Stimulated activated naive CD8-positive, alpha-beta T cell treated with anti-CD3 and anti-CD28 coated beads, Interleukin-15, amount 100 ng/mL, for 72 hours (primary cell): Measurements from ENCODE around the gene NSDHL.
"Not testable (repeated sequence)": the region's sequence is repeated elsewhere in the genome, so short reads cannot be mapped to it uniquely, and the experiment has no call there.

ENCODE experiments used
- ATAC-seq: fragments of 150-1000 bp; cut with Tn5 transposase; 2 replicates; pipeline ENCODE4 v1.10.0; 2021; ENCODE audit warnings: mild to moderate bottlenecking, moderate library complexity
- DNase-seq, 2 donors: peaks; one replicate each; pipeline ENCODE4 v3.0.0; 2021 to 2022
- H3K27ac Mint-ChIP-seq, 2 donors: one replicate each; pipeline ENCODE4 v1.8.0; 2022; ENCODE audit warnings: mild to moderate bottlenecking in 2 of 2, mixed read lengths in 2 of 2, moderate library complexity in 2 of 2
- H3K27me3 Mint-ChIP-seq: one replicate; pipeline ENCODE4 v1.8.0; 2022; ENCODE audit warnings: mixed read lengths
- H3K4me1 Mint-ChIP-seq: one replicate; pipeline ENCODE4 v1.8.0; 2022; ENCODE audit warnings: mild to moderate bottlenecking, mixed read lengths
- H3K4me3 Mint-ChIP-seq, 2 donors: one replicate each; pipeline ENCODE4 v1.8.0; 2022; ENCODE audit warnings: mild to moderate bottlenecking in 2 of 2, mixed read lengths in 2 of 2, moderate library complexity in 1 of 2
- H3K9me3 Mint-ChIP-seq, 2 donors: one replicate each; pipeline ENCODE4 v1.8.0; 2022; ENCODE audit warnings: mixed read lengths in 2 of 2

Gene NSDHL

DNA sequence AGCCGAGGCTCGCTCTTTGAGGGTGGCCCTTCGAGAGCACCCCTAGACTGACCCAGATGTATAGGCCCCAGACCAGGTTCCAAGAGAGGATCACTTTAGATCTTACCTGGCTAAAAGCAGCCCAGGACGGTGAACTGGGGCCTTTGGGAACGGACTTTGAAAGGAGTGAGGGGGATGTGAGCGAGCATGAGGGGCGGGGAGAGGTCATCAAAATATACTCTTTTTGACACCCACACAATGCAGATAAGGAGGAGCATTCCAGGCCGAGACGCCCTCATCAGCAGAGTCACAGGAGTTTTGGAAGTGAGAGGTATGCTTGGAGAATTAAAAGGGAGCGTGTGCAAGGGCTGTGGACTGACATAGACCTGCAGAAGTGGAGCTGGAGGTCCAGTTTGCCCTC is 528 bp downstream of the NSDHL start:
- H3K27me3 Mint-ChIP-seq = no peaks in the 10 kb centered on the region
- peak overlapping the region; percentile 96 to 97 for H3K4me3 Mint-ChIP-seq
- H3K9me3 Mint-ChIP-seq = no peaks in the 10 kb centered on the region
- no peak for DNase-seq
- peaks cover 33% of the 10 kb centered on the region for H3K4me1 Mint-ChIP-seq
- ATAC-seq = no peak
- H3K27ac Mint-ChIP-seq = peak overlapping the region; percentile 94 to 98

DNA sequence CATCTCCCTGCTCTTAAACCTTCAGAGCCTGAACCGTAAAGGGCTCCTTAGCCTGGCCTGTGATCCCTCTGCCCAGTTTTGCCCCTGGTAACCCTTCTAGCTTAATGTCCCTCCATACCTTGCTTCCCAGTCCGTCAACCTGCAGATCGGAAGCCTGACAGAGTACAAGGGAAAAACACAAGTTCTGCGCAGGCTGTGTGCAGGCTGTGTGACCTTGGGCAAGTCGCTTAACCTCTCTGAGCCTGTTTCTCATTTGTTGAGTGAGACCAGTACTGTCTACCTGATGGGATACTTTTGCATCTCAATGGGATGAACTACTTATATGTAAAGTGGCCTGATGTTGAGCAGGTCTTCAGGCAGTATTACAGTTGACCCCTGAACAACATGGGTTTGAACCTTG is 1.7 kb downstream of the NSDHL start:
- H3K27ac Mint-ChIP-seq = no peak overlapping the region
- peaks cover 33% of the 10 kb centered on the region for H3K4me1 Mint-ChIP-seq
- no peak for DNase-seq
- no peaks in the 10 kb centered on the region for H3K27me3 Mint-ChIP-seq
- H3K4me3 Mint-ChIP-seq = peak overlapping the region; percentile 96 to 97
- H3K9me3 Mint-ChIP-seq = no peaks in the 10 kb centered on the region
- no peak for ATAC-seq

GRCh38 chrX:152833378-152833777 is 2.5 kb downstream of the NSDHL start:
- ATAC-seq = no peak
- Mint-ChIP-seq H3K9me3 (no peaks in the 10 kb centered on the region), H3K27me3 (no peaks in the 10 kb centered on the region), H3K4me3 (no peak overlapping the region), H3K27ac (no peak overlapping the region), H3K4me1 (peaks cover 39% of the 10 kb centered on the region)
- no peak for DNase-seq

DNA sequence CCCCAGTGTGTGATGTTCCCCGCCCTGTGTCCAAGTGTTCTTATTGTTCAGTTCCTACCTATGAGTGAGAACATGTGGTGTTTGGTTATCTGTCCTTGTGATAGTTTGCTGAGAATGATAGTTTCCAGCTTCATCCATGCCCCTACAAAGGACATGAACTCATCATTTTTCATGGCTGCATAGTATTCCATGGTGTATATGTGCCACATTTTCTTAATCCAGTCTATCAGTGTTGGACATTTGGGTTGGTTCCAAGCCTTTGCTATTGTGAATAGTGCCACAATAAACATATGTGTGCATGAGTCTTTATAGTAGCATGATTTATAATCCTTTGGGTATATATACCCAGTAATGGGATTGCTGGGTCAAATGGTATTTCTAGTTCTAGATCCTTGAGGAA is 4.6 kb downstream of the NSDHL start:
- peaks cover 47% of the 10 kb centered on the region for H3K4me1 Mint-ChIP-seq
- H3K27me3 Mint-ChIP-seq, H3K27ac Mint-ChIP-seq, H3K9me3 Mint-ChIP-seq, H3K4me3 Mint-ChIP-seq, ATAC-seq, DNase-seq: not testable (repeated sequence)

DNA sequence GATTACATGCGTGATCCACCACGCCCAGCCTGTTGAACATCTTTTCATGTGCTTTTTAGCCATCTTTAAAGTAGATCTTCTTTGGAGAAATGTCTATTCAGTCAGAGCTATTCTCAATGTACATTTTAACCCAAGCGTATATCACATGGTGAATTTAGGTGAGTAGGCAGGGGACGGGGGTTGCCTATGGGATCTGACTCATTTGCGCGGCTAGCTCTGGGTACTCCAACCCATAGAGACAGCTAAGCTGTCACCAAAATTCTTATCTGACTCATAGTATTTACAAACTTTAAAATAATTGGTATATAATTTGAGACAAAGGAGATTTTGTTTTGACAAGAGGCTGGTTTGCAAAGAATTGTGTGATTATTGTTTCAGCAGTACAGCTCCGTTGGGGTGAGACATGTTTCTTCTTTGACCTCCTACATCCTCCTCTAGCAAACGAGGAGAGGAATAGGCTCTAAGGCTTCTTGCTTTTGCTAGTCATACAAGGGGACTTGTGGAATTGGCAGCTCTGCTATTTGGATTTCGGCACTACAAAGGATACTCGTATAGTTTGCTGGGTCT is 12.0 kb downstream of the NSDHL start:
- Mint-ChIP-seq H3K4me1 (peaks cover 19% of the 10 kb centered on the region), H3K27me3 (no peaks in the 10 kb centered on the region)

DNA sequence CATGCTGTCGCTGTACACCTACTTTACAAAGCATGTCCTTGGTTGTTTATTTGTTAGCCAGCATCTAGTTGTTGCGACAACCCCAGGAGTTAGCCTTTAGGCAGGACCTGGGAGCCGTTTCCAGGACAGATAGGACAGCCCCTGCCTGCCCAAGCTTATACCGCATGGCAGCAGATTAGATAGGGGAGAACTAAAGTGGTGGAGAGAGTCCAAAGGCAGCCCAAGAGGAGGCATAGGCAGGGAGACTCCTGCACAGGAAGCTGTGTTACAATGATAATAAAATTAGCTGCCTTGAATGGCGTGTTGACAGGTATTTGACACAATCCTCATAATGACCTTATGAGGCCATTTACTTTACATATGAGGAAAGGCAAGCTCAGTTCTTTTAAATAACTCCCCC is 13.0 kb downstream of the NSDHL start:
- no peak for ATAC-seq
- peaks cover 9% of the 10 kb centered on the region for H3K4me1 Mint-ChIP-seq
- H3K4me3 Mint-ChIP-seq = no peak overlapping the region

More for the DNA sequence above, 12.0 kb downstream of the NSDHL start:
- Mint-ChIP-seq H3K4me3 (no peak overlapping the region), H3K27ac (no peak overlapping the region), H3K9me3 (no peaks in the 10 kb centered on the region)
- no peak for ATAC-seq
- DNase-seq = no peak

DNA sequence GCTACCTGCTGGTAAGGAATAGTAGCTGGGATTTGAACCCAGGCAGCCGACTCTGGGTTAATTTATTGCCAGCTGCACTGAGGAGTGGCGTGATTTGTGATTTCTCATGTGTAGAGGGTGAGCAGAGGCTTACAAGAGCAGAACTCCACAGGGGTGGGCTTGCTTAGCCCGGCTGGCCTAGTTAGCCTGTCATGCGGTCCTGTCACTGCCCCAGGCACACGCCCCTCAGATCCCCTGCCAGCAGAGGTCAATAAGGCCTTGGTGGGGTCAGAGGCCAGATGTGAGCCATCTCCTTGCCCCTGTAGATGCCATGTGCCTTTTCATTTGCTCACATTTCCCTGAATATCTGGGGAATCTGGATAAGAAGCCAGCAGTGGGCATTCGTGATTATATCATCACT is 13.4 kb downstream of the NSDHL start:
- H3K4me1 Mint-ChIP-seq = peaks cover 6% of the 10 kb centered on the region
- no peaks in the 10 kb centered on the region for H3K27me3 Mint-ChIP-seq
- ATAC-seq = no peak
- no peaks in the 10 kb centered on the region for H3K9me3 Mint-ChIP-seq
- H3K4me3 Mint-ChIP-seq = no peak overlapping the region
- no peak for DNase-seq
- no peak overlapping the region for H3K27ac Mint-ChIP-seq

More for the DNA sequence above, 13.0 kb downstream of the NSDHL start:
- Mint-ChIP-seq H3K27me3 (no peaks in the 10 kb centered on the region), H3K9me3 (no peaks in the 10 kb centered on the region), H3K27ac (no peak overlapping the region)
- DNase-seq = no peak

DNA sequence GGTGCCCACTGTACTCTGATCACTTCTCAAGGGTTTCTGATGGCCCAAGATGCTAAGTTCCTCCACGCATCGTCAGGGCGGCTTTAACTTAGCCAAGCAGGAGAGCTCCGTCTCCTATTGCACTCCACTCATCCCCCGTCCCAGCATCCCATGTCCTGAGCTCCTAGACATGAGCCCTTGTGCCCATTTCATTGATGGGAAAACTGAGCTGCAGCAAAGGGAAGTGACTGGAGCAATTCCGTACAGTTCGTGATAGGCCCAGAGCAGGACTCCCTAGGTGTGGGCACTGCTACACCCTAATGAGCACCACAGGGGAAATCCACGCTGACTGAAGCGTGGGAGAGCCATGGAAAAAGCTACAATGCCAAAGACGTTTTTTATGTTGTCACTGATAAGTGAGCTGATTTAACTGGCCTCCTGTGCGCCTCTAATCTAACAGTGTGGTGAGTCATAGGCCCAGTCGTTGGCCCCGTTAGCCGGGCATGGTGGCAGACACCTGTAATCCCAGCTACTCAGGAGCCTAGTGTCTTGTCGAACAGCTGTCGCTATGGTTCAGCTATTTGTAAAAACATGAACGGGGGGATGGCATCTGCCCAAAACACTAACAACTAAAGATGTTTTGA is 14.9 kb downstream of the NSDHL start:
- Mint-ChIP-seq H3K9me3 (no peaks in the 10 kb centered on the region), H3K27me3 (no peaks in the 10 kb centered on the region), H3K4me3 (no peak overlapping the region), H3K4me1 (no peaks in the 10 kb centered on the region), H3K27ac (no peak overlapping the region)
- no peak for ATAC-seq
- no peak for DNase-seq

- H3K4me3 Mint-ChIP-seq = no peak overlapping the region
- DNase-seq (no peak), ATAC-seq (no peak)
- no peaks in the 10 kb centered on the region for H3K27me3 Mint-ChIP-seq
- no peaks in the 10 kb centered on the region for H3K4me1 Mint-ChIP-seq
- no peaks in the 10 kb centered on the region for H3K9me3 Mint-ChIP-seq
- no peak overlapping the region for H3K27ac Mint-ChIP-seq
Measured at GRCh38 chrX:152847281-152847680, 16.4 kb downstream of the NSDHL start.

GRCh38 chrX:152850465-152850864 is 19.6 kb downstream of the NSDHL start:
- Mint-ChIP-seq H3K27ac (no peak overlapping the region), H3K4me1 (no peaks in the 10 kb centered on the region), H3K4me3 (no peak overlapping the region), H3K27me3 (no peaks in the 10 kb centered on the region), H3K9me3 (no peaks in the 10 kb centered on the region)
- ATAC-seq (no peak), DNase-seq (no peak)

GRCh38 chrX:152853986-152854385 is 23.1 kb downstream of the NSDHL start:
- H3K4me1 Mint-ChIP-seq = no peaks in the 10 kb centered on the region
- ATAC-seq = no peak
- DNase-seq = no peak
- H3K27me3 Mint-ChIP-seq = no peaks in the 10 kb centered on the region
- H3K9me3 Mint-ChIP-seq = no peaks in the 10 kb centered on the region
- no peak overlapping the region for H3K4me3 Mint-ChIP-seq
- no peak overlapping the region for H3K27ac Mint-ChIP-seq

DNA sequence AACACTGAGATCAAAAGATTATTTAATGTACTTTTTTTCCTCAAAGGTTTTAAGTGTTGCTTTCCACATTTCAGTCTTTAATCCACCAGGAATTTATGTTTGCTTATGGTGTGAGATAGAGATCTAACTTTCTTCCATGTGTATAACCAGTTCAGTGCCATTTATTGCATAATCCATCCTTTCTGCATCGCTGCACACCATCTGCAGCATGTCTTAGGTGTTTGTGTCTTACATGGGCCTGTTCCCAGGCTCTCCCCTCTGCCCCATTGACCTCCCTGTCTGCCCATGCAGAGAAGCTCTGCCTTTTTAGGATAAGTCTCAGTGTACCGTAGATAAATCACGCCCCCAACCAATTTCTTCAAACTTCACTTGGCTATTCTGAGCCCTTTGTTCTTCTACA is 30.3 kb downstream of the NSDHL start:
- H3K9me3 Mint-ChIP-seq = no peaks in the 10 kb centered on the region
- DNase-seq (no peak), ATAC-seq (no peak)
- H3K27ac Mint-ChIP-seq = no peak overlapping the region
- H3K4me1 Mint-ChIP-seq = no peaks in the 10 kb centered on the region
- no peaks in the 10 kb centered on the region for H3K27me3 Mint-ChIP-seq
- H3K4me3 Mint-ChIP-seq = no peak overlapping the region

GRCh38 chrX:152861826-152862225 is 31.0 kb downstream of the NSDHL start:
- Mint-ChIP-seq H3K4me3 (no peak overlapping the region), H3K4me1 (no peaks in the 10 kb centered on the region), H3K27me3 (no peaks in the 10 kb centered on the region), H3K9me3 (no peaks in the 10 kb centered on the region), H3K27ac (no peak overlapping the region)
- no peak for DNase-seq
- no peak for ATAC-seq

DNA sequence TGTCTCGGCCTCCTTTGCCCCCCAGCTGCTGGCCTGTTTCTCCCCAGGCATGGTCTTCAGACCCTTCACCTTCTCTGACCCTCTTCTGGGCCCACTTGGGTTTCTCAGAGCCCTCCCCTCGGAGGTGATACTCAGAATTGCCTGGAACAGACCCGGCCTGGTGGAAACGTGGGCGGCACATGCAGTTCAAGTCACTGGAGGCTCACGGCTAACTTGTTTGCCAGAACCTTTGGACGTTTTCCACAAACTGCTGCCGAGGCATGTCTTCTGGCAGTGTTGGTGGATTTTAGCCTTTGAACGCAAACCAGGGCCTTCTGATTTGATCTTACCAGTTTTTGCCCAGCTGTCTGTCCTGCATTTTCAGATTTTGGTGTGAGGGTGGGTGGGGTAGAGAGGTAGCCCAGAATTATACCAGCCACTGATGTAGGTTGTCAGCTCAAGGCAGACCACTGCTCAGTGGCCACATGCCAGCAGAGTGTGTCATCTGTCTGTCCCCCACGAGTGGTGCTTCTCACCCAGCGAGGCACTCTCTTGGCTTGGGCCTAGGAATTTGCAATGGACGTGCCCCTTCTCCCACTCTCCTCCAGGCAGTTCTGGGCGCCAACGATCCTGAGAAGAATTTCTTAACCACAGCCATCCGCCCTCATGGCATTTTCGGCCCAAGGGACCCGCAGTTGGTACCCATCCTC is 34.5 kb downstream of the NSDHL start:
- no peaks in the 10 kb centered on the region for H3K9me3 Mint-ChIP-seq
- no peak for ATAC-seq

GRCh38 chrX:152866386-152866785 is 35.5 kb downstream of the NSDHL start:
- no peak for ATAC-seq
- no peak overlapping the region for H3K27ac Mint-ChIP-seq
- H3K4me1 Mint-ChIP-seq = no peaks in the 10 kb centered on the region

More for the DNA sequence above, 34.5 kb downstream of the NSDHL start:
- Mint-ChIP-seq H3K27me3 (no peaks in the 10 kb centered on the region), H3K4me1 (no peaks in the 10 kb centered on the region), H3K4me3 (no peak overlapping the region), H3K27ac (no peak overlapping the region)
- DNase-seq = no peak

GRCh38 chrX:152869972-152870371 is 39.1 kb downstream of the NSDHL start:
- H3K9me3 Mint-ChIP-seq = no peaks in the 10 kb centered on the region
- ATAC-seq (no peak), DNase-seq (no peak)
- H3K27ac Mint-ChIP-seq = peak overlapping the region in 1 of 2 donors; percentile 68
- H3K4me3 Mint-ChIP-seq = no peak overlapping the region
- no peaks in the 10 kb centered on the region for H3K27me3 Mint-ChIP-seq
- H3K4me1 Mint-ChIP-seq = peaks cover 14% of the 10 kb centered on the region

More at GRCh38 chrX:152866386-152866785, 35.5 kb downstream of the NSDHL start:
- Mint-ChIP-seq H3K27me3 (no peaks in the 10 kb centered on the region), H3K9me3 (no peaks in the 10 kb centered on the region), H3K4me3 (no peak overlapping the region)
- DNase-seq = no peak
